Measurements from ENCODE around the gene CDHR5.

CDHR5 gene

GRCh38 chr11:645536-645935 lies 20.8 kb upstream of the CDHR5 start:
- DNase-seq (ENCODE audit: low spot score): no peak

- DNase-seq (ENCODE audit: low spot score): no peak
These were observed 19.3 kb upstream of the CDHR5 start for GRCh38 chr11:643849-644738.

GRCh38 chr11:643366-643765 lies 18.6 kb upstream of the CDHR5 start:
- DNase-seq (ENCODE audit: low spot score): no peak

GRCh38 chr11:641806-642370 lies 17.1 kb upstream of the CDHR5 start:
- DNase-seq (ENCODE audit: low spot score): no peak

GRCh38 chr11:640021-640706 lies 15.4 kb upstream of the CDHR5 start:
- DNase-seq (ENCODE audit: low spot score): no peak

GRCh38 chr11:639332-639955 lies 14.7 kb upstream of the CDHR5 start:
- DNase-seq (ENCODE audit: low spot score): no peak

GRCh38 chr11:638631-639331 lies 14.0 kb upstream of the CDHR5 start:
- no peak for DNase-seq (ENCODE audit: low spot score)

- DNase-seq (ENCODE audit: low spot score): no peak
These were observed 13.1 kb upstream of the CDHR5 start for GRCh38 chr11:637593-638521.

- DNase-seq (ENCODE audit: low spot score): no peak
These were observed 12.5 kb upstream of the CDHR5 start for GRCh38 chr11:637333-637592.

- no peak for DNase-seq (ENCODE audit: low spot score)
These were observed 12.0 kb upstream of the CDHR5 start, which contains the start of gene DRD4 for GRCh38 chr11:636511-637332. DRD4 (plus strand) TSS chr11:637269; CDS start chr11:637305, 36 bp downstream.

GRCh38 chr11:635945-636510 lies 11.3 kb upstream of the CDHR5 start:
- DNase-seq (ENCODE audit: low spot score): no peak

- no peak for DNase-seq (ENCODE audit: low spot score)
These were observed 6.1 kb upstream of the CDHR5 start for GRCh38 chr11:630871-631270.

GRCh38 chr11:629237-629583 lies 4.5 kb upstream of the CDHR5 start:
- DNase-seq (ENCODE audit: low spot score): no peak

GRCh38 chr11:628056-628455 lies 3.3 kb upstream of the CDHR5 start:
- DNase-seq (ENCODE audit: low spot score): no peak

- DNase-seq (ENCODE audit: low spot score): no peak
These were observed 2.5 kb upstream of the CDHR5 start for GRCh38 chr11:627308-627576.

GRCh38 chr11:626475-627307 lies 1.9 kb upstream of the CDHR5 start, which contains the start of gene SCT:
SCT (minus strand) TSS chr11:627181; CDS start chr11:627143, 38 bp downstream.
- DNase-seq (ENCODE audit: low spot score): no peak

GRCh38 chr11:625636-626268 lies 997 bp upstream of the CDHR5 start:
- no peak for DNase-seq (ENCODE audit: low spot score)

GRCh38 chr11:623999-624704 lies 603 bp downstream of the CDHR5 start:
- no peak for DNase-seq (ENCODE audit: low spot score)
